K562 (cell line): Measurements from ENCODE around the gene KCTD8. TPM values are rescaled to one million over a fixed set of nuclear protein-coding genes. Genes with fewer than 3 reads are reported as not detected.

Experiments
- ATAC-seq: fragments of 200-7000 bp; cut with Tn5 transposase; 3 replicates; pipeline ENCODE4 v1.9.1; 2020; ENCODE audit warnings: moderate library complexity
- BruUV-seq: library from RNA; stranded (reverse); fragments of 400-500 nt; replicated peaks from 2 replicates; lab custom pipeline; 2021; lab: Mats Ljungman, UMichigan
- CTCF ChIA-PET: fragments of 300-600 bp; formaldehyde crosslinking; extraction: SDS; loops from one replicate; lab custom pipeline; 2021; ENCODE audit warnings: low intra/inter-chr PET ratio; lab: Yijun Ruan, JAX
- POLR2A ChIA-PET: fragments of 300-600, 350-650 bp; sonication (Branson Sonifier 250); formaldehyde crosslinking; extraction: SDS; loops from one replicate; lab custom pipeline; 2021; ENCODE audit warnings: antibody characterized with exemption, inconsistent platforms; lab: Yijun Ruan, JAX
- DNase-seq, 4 experiments: peaks; one replicate each; pipeline versions ENCODE4 v3.0.0 to v3.0.0-alpha.2; 2011 to 2018; ENCODE audit warnings: low spot score in 3 of 4, mixed read lengths in 3 of 4; ENCODE audit errors: extremely low read depth in 1 of 4
- FAIRE-seq: peaks from 2 replicates; lab custom pipeline; 2011; peaks lifted over from hg19 to GRCh38; lab: Jason Lieb, UNC
- H2AFZ ChIP-seq: 2 replicates; pipeline ENCODE4 v1.6.0; 2011; ENCODE audit warnings: low read depth, low read length, control low read depth, inconsistent platforms
- H3K27ac ChIP-seq: fragments of 200-600 bp; 3 replicates; pipeline ENCODE4 v1.8.0; 2011; ENCODE audit warnings: low read depth, mild to moderate bottlenecking, control low read depth, inconsistent platforms, low read length, moderate library complexity, mixed read lengths; ENCODE audit errors: extremely low read depth
- H3K27me3 ChIP-seq, 2 experiments: fragments of 300-600 bp in 1 of 2; 2 replicates in 1 of 2; 3 replicates in 1 of 2; pipeline versions ENCODE4 v1.6.0 to v1.8.0; 2011; ENCODE audit warnings: inconsistent platforms in 2 of 2, low read length in 2 of 2, mild to moderate bottlenecking in 1 of 2, mixed read lengths in 1 of 2, moderate library complexity in 1 of 2; ENCODE audit not compliant: control insufficient read depth in 2 of 2, insufficient read depth in 2 of 2
- H3K36me3 ChIP-seq: fragments of 300-600 bp; 3 replicates; pipeline ENCODE4 v1.8.0; 2011; ENCODE audit warnings: mild to moderate bottlenecking, low read length, inconsistent platforms; ENCODE audit not compliant: control insufficient read depth, insufficient read depth
- H3K4me1 ChIP-seq, 2 experiments: fragments of 200-600 bp in 1 of 2; replicated peaks in 1 of 2; 2 replicates in 1 of 2; 3 replicates in 1 of 2; pipeline versions ENCODE4 v1.5.1 to v1.8.0; 2011; ENCODE audit warnings: inconsistent platforms in 2 of 2, low read length in 2 of 2, mild to moderate bottlenecking in 1 of 2, mixed read lengths in 1 of 2, moderate library complexity in 1 of 2; ENCODE audit not compliant: control insufficient read depth in 2 of 2, insufficient read depth in 2 of 2
- H3K4me2 ChIP-seq: 2 replicates; pipeline ENCODE4 v1.6.1; 2011; ENCODE audit warnings: low read length, control low read depth, inconsistent platforms, mixed read lengths; ENCODE audit not compliant: insufficient read depth
- H3K4me3 ChIP-seq: fragments of 200-600 bp; sonication (generic), shearing (Covaris generic); 2 replicates; pipeline ENCODE4 v1.5.1; 2016; ENCODE audit warnings: control low read depth, inconsistent platforms
- H3K79me2 ChIP-seq: fragments of 200-600 bp; 3 replicates; pipeline ENCODE4 v1.8.0; 2011; ENCODE audit warnings: low read length, inconsistent platforms; ENCODE audit not compliant: control insufficient read depth, insufficient read depth
- H3K9ac ChIP-seq, 2 experiments: 2 replicates each; pipeline versions ENCODE4 v1.6.0 to v1.6.1; 2011; ENCODE audit warnings: low read depth in 2 of 2, low read length in 2 of 2, control low read depth in 1 of 2, inconsistent platforms in 1 of 2, mild to moderate bottlenecking in 1 of 2, mixed read lengths in 1 of 2; ENCODE audit not compliant: insufficient read depth in 1 of 2
- H3K9me1 ChIP-seq: one replicate; pipeline ENCODE4 v1.6.0; 2011; ENCODE audit warnings: inconsistent platforms, mild to moderate bottlenecking, low read length, moderate library complexity; ENCODE audit not compliant: control insufficient read depth, insufficient read depth
- H3K9me3 ChIP-seq: replicated peaks from 2 replicates; pipeline ENCODE4 v1.5.1; 2011; ENCODE audit warnings: low read depth, low read length, inconsistent platforms; ENCODE audit not compliant: control insufficient read depth, insufficient read depth
- H4K20me1 ChIP-seq: replicated peaks from 2 replicates; pipeline ENCODE4 v1.6.1; 2011; ENCODE audit warnings: low read length, inconsistent platforms, mixed read lengths; ENCODE audit not compliant: control insufficient read depth, insufficient read depth
- CBFB ChIP-seq: sonication (generic); formaldehyde crosslinking; IDR thresholded peaks from 2 replicates; pipeline ENCODE4 v1.4.0; 2020; ENCODE audit warnings: mild to moderate bottlenecking, missing genetic modification reagents
- CBX8 ChIP-seq: fragments of 200-600 bp; sonication (generic); IDR thresholded peaks from 2 replicates; pipeline ENCODE4 v1.6.1; 2012; ENCODE audit warnings: borderline replicate concordance, mixed run types, low read depth, mild to moderate bottlenecking, moderate library complexity, mixed read lengths, low read length, control low read depth, inconsistent platforms; ENCODE audit not compliant: poor library complexity, severe bottlenecking; ENCODE audit errors: extremely low read depth
- EWSR1 ChIP-seq: fragments of 450-650 bp; IDR thresholded peaks from 2 replicates; pipeline ENCODE4 v1.6.1; 2018; ENCODE audit warnings: borderline replicate concordance, mild to moderate bottlenecking, low read depth, moderate library complexity; ENCODE audit not compliant: partially characterized antibody
- KDM1A ChIP-seq, 2 experiments: fragments of 450-650 bp; IDR thresholded peaks; 2 replicates each; pipeline ENCODE4 v1.6.1; 2016; ENCODE audit warnings: mild to moderate bottlenecking in 2 of 2
- KDM5B ChIP-seq: fragments of 200-600 bp; sonication (generic); IDR thresholded peaks from 2 replicates; pipeline ENCODE4 v1.6.1; 2012; ENCODE audit warnings: low read depth, mild to moderate bottlenecking, moderate library complexity, low read length, control low read depth, inconsistent platforms; ENCODE audit not compliant: insufficient replicate concordance
- RBM14 ChIP-seq: fragments of 200-400 bp; formaldehyde crosslinking; IDR thresholded peaks from 2 replicates; pipeline ENCODE4 v1.6.1; 2018; ENCODE audit warnings: low read depth, mild to moderate bottlenecking, low read length, moderate library complexity, borderline replicate concordance; ENCODE audit not compliant: insufficient read depth
- WGBS: fragments of 100-300 bp; shearing (Covaris generic); methylation state at CpG from one replicate; pipeline ENCODE4 v1.1.6; 2016; ENCODE audit warnings: low coverage, mixed read lengths; ENCODE audit not compliant: insufficient coverage; ENCODE audit errors: missing lambda C conversion rate; 5-methylcytosine and 5-hydroxymethylcytosine counted together
- in situ Hi-C: fragments of 300-500 bp; cut with MboI; formaldehyde crosslinking; loops from 4 replicates; pipeline ENCODE4 v1.15.0; 2018; ENCODE audit warnings: inconsistent platforms, mixed read lengths
- intact Hi-C: fragments of 100-400 bp; cut with micrococcal nuclease; formaldehyde crosslinking; loops from 2 replicates; pipeline ENCODE4 v1.14.2; 2022
- polyA plus RNA-seq, 8 experiments: library from polyadenylated mRNA; depleted of rRNA in 4 of 8; stranded (reverse) in 5 of 8; unstranded in 3 of 8; fragments of >200 nt; fragmentation: Nextera tagmentation in 2 of 8; fragmentation: Illumina TruSeq in 1 of 8; extraction: Ambion mirVana in 2 of 8; extraction: Trizol in 1 of 8; gene quantifications; 2 replicates each; pipeline versions ENCODE4 v1.2.1 to v1.2.3, GENCODE V29; 2011 to 2014; ENCODE audit warnings: inconsistent platforms in 1 of 8, missing spikeins in 1 of 8
- total RNA-seq, 7 experiments: library from RNA; depleted of rRNA in 6 of 7; stranded (reverse); fragments of >200 nt in 6 of 7; fragmentation: Illumina TruSeq in 2 of 7; extraction: Trizol in 2 of 7; gene quantifications; 2 replicates each; pipeline versions ENCODE4 v1.2.1 to v1.2.3, GENCODE V29; 2011 to 2021; ENCODE audit warnings: low replicate concordance in 1 of 7

Gene KCTD8
- total and polyA plus RNA-seq, 9 of the 15 experiments (the other 6 are each of a cell fraction or from before 2014, with no cell fraction given): not detected

- no peak overlapping the region for H3K4me3 ChIP-seq
- no peaks in the 10 kb centered on the region for H3K79me2 ChIP-seq
- H2AFZ ChIP-seq: no peak overlapping the region
- H3K9me3 ChIP-seq: no peaks in the 10 kb centered on the region
- no peaks in the 10 kb centered on the region for H3K36me3 ChIP-seq
- H3K9me1 ChIP-seq: no peaks in the 10 kb centered on the region
- no peak for FAIRE-seq
- BruUV-seq: no TSS peak
- WGBS: 0% methylated on average over 1 of the region's 1 CpG
- no peak for ATAC-seq
- no peaks in the 10 kb centered on the region for H3K27me3 ChIP-seq
- CTCF ChIA-PET: no interaction called here
- no peak overlapping the region for H3K4me2 ChIP-seq
- POLR2A ChIA-PET: no interaction called here
- H3K27ac ChIP-seq: no peak overlapping the region
- H4K20me1 ChIP-seq: no peaks in the 10 kb centered on the region
- DNase-seq: no peak
- no peak overlapping the region for H3K9ac ChIP-seq
- no peaks in the 10 kb centered on the region for H3K4me1 ChIP-seq
- in situ Hi-C loops (no loop called here), intact Hi-C loops (no loop called here)
- no peak for TF ChIP-seq KDM1A (IDR thresholded peaks at IDR 0.05)
- TF ChIP-seq RBM14: no peak
- no peak for TF ChIP-seq KDM5B
- TF ChIP-seq, all 486 proteins: peak for 0
These were observed 161.1 kb downstream of the KCTD8 start for GRCh38 chr4:44287505-44287904.

- H3K9me1 ChIP-seq: no peaks in the 10 kb centered on the region
- no peak overlapping the region for H3K4me2 ChIP-seq
- no peaks in the 10 kb centered on the region for H3K36me3 ChIP-seq
- intact Hi-C loops: no loop called here
- no peaks in the 10 kb centered on the region for H3K4me1 ChIP-seq
- TF ChIP-seq EWSR1: no peak
- no peak for TF ChIP-seq CBX8
- no peak for TF ChIP-seq CBFB (CRISPR knock-in tag)
- TF ChIP-seq, all 486 proteins: peak for 0
- Histone ChIP-seq H2AFZ (no peak overlapping the region), H4K20me1 (no peaks in the 10 kb centered on the region), H3K27ac (no peak overlapping the region), H3K79me2 (no peaks in the 10 kb centered on the region), H3K27me3 (no peaks in the 10 kb centered on the region), H3K4me3 (no peak overlapping the region), H3K9ac (no peak overlapping the region), H3K9me3 (0 out of 2 replicates have a peak, but pooled peaks cover 2% of the 10 kb centered on the region)
- BruUV-seq: no TSS peak
- DNase-seq (no peak), ATAC-seq (no peak), FAIRE-seq (no peak)
- WGBS: 0% methylated on average over 1 of the region's 1 CpG
- in situ Hi-C loops: no loop called here
- CTCF ChIA-PET: no interaction called here
- POLR2A ChIA-PET: no interaction called here
These were observed 169.1 kb downstream of the KCTD8 start for GRCh38 chr4:44279469-44279868.
